WERI-Rb-1 (cell line): ENCODE data around the gene FRK.
"Not testable (repeated sequence)": the region's sequence is repeated elsewhere in the genome, so short reads cannot be mapped to it uniquely, and the experiment has no call there.

ENCODE experiments used
- DNase-seq: peaks from one replicate; pipeline ENCODE4 v3.0.0-alpha.2; 2020
- H3K27ac ChIP-seq: fragments of 250-450 bp; sonication (Bioruptor Pico); 2 replicates; pipeline ENCODE4 v1.5.1; 2020; ENCODE audit warnings: mild to moderate bottlenecking, moderate library complexity
- H3K27me3 ChIP-seq: fragments of 250-450 bp; sonication (Bioruptor Pico); 2 replicates; pipeline ENCODE4 v1.5.1; 2021; ENCODE audit warnings: mild to moderate bottlenecking, low read depth, moderate library complexity; ENCODE audit not compliant: insufficient read depth, severe bottlenecking
- H3K36me3 ChIP-seq: fragments of 250-450 bp; sonication (Bioruptor Pico); 2 replicates; pipeline ENCODE4 v1.5.1; 2020; ENCODE audit warnings: mild to moderate bottlenecking, moderate library complexity
- H3K4me3 ChIP-seq: 2 replicates; pipeline ENCODE4 v1.5.1; 2011; ENCODE audit warnings: low read depth, mild to moderate bottlenecking, control low read depth, low read length
- H3K9me3 ChIP-seq: fragments of 250-450 bp; sonication (Bioruptor Pico); 2 replicates; pipeline ENCODE4 v1.5.1; 2021; ENCODE audit warnings: mild to moderate bottlenecking, moderate library complexity; ENCODE audit not compliant: severe bottlenecking
- TF ChIP-seq, protein P1 (sequence below): IDR thresholded peaks from 2 replicates; pipeline ENCODE4 v1.5.1; 2011; ENCODE audit warnings: low read depth, mild to moderate bottlenecking, control low read depth, inconsistent platforms, low read length

Gene FRK

DNA sequence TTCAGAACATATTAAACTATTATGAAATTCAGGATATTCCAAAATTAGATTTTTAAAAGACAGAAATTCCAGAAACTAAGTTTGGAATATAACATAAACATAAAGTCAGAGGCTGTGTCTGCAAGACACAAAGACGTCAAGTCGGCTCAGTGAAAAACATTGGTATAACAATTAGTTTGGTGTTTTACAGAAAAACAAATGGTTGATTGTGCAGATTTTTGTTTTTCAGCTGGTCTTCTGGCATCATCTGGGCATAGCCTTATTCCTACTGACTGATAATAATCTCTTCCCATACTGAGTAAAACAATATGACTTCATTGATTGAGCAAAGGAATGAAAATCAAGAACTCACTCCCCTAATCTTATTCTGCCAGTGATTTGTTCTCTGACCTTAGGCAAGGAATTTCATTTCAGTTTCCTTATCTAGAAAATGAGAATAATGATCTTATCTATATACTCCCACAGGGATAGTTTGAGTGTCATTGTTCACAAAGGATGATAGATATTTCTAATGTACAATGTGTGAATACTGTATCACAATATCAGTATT is 84.3 kb downstream of the FRK start:
- Histone ChIP-seq H3K4me3 (no peak overlapping the region), H3K9me3 (no peaks in the 10 kb centered on the region), H3K36me3 (no peaks in the 10 kb centered on the region), H3K27ac (no peak overlapping the region), H3K27me3 (no peaks in the 10 kb centered on the region)
- TF ChIP-seq, protein P1, sequence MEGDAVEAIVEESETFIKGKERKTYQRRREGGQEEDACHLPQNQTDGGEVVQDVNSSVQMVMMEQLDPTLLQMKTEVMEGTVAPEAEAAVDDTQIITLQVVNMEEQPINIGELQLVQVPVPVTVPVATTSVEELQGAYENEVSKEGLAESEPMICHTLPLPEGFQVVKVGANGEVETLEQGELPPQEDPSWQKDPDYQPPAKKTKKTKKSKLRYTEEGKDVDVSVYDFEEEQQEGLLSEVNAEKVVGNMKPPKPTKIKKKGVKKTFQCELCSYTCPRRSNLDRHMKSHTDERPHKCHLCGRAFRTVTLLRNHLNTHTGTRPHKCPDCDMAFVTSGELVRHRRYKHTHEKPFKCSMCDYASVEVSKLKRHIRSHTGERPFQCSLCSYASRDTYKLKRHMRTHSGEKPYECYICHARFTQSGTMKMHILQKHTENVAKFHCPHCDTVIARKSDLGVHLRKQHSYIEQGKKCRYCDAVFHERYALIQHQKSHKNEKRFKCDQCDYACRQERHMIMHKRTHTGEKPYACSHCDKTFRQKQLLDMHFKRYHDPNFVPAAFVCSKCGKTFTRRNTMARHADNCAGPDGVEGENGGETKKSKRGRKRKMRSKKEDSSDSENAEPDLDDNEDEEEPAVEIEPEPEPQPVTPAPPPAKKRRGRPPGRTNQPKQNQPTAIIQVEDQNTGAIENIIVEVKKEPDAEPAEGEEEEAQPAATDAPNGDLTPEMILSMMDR, result no peak
- DNase-seq, result no peak

DNA sequence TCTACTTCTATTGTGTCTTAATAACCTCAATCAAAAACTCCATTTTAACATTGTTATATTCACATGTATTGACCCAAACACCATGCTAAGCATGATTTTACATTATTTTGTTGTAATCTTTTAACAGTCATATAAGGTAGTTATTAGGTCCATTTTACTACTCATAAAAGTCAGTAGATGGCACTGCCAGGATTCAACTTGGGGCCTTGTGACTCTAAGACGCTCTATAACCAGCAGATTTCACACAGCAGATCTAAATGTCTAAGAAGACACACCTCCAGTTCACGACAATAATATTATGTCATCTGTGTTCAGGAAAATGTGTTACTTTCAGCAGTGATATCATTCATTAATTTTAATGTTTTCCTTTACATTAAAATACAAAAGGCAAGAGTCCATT is 88.0 kb downstream of the FRK start:
- DNase-seq, result no peak
- TF ChIP-seq, protein P1, result no peak
- no peak overlapping the region for H3K27ac ChIP-seq

DNA sequence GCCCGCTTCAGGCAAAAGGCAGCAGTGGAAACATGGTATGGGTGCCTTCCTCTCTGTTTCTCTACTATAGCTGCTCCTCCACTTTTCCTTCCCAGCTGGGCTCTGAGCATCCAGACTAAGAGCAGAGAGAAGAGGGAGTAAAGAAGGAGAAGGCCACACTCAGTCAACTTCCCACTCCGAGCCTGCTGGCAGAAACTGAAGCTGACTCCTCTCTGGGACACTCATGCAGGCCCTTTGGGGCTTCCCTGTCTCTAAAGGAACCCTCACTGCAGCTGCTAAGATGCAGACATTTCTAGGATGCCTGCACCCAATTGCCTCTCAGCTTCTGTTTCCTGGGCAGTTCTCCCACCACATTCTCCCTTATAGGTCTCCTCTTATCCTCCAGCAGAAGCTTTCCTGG is 88.9 kb downstream of the FRK start:
- TF ChIP-seq, protein P1, result no peak
- H3K27ac ChIP-seq, result no peak overlapping the region
- no peak overlapping the region for H3K4me3 ChIP-seq
- DNase-seq, result no peak
- H3K36me3 ChIP-seq, result no peaks in the 10 kb centered on the region
- H3K27me3 ChIP-seq, result no peaks in the 10 kb centered on the region
- no peaks in the 10 kb centered on the region for H3K9me3 ChIP-seq

More for the DNA sequence above, 88.0 kb downstream of the FRK start:
- H3K27me3 ChIP-seq, result no peaks in the 10 kb centered on the region
- no peaks in the 10 kb centered on the region for H3K36me3 ChIP-seq
- H3K9me3 ChIP-seq, result no peaks in the 10 kb centered on the region
- H3K4me3 ChIP-seq, result no peak overlapping the region

DNA sequence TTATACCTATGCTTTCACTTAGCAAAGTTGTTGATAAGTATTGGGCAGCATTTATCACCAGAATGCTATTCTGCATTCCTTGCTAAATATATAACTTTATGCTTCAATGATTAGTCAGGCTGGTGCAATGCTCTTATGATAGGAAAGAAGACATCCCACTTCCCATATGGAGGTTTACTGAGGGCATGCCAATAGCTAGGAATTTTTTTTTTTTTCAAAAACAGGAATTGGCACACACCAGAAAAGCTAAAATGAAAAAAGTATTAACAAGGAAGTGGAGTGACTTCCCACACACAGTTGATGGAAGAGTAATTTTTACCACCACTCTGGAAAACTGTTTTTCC is 90.8 kb downstream of the FRK start:
- TF ChIP-seq, protein P1, result no peak
- Histone ChIP-seq H3K4me3 (no peak overlapping the region), H3K27me3 (no peaks in the 10 kb centered on the region), H3K27ac (no peak overlapping the region), H3K36me3 (no peaks in the 10 kb centered on the region), H3K9me3 (no peaks in the 10 kb centered on the region)
- no peak for DNase-seq

DNA sequence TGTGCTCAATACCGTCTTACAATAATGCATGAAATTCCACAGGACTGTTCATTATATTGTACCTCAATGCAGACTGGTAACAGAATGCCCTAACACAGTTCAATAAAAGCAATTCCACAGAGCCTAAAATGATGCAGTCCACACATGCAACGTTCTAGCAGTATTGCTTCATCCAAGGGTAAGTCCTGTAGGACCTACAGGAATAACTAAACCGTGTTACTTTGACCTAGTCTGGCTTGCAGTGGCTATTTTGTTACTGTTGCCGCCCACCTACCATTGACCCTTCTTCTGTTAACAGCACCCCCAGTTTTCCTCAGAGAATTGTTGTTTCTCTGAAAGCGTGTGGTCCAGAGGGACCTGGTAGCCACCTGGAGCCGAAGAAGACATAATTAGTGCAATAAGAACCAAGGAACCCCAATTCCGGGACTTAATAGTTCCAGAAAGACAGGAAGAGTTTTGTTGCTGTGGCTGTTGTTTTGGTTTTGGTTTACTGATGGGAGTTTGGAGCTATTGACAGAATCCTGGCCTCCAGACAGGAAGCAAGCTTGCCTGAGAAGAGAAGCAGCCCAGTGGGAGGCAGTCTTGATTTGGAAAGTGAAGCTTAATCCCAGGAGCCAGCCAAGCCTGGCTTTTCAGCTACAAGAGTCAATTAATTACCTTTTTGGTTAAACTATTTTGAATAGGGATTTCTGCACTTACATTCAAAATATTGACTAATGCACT is 91.3 kb downstream of the FRK start:
- DNase-seq, result peak; percentile 7
- TF ChIP-seq, protein P1, result 0 out of 2 replicates have a peak, but pooled peaks have one; percentile 5
- no peaks in the 10 kb centered on the region for H3K9me3 ChIP-seq
- no peak overlapping the region for H3K4me3 ChIP-seq
- H3K27ac ChIP-seq, result no peak overlapping the region
- H3K36me3 ChIP-seq, result no peaks in the 10 kb centered on the region
- H3K27me3 ChIP-seq, result no peaks in the 10 kb centered on the region

DNA sequence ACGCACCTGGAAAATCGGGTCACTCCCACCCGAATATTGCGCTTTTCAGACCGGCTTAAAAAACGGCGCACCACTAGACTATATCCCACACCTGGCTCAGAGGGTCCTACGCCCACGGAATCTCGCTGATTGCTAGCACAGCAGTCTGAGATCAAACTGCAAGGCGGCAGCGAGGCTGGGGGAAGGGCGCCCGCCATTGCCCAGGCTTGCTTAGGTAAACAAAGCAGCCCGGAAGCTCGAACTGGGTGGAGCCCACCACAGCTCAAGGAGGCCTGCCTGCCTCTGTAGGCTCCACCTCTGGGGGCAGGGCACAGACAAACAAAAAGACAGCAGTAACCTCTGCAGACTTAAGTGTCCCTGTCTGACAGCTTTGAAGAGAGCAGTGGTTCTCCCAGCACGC is 100.4 kb downstream of the FRK start:
- not testable (repeated sequence) for DNase-seq, H3K36me3 ChIP-seq, H3K4me3 ChIP-seq, H3K27ac ChIP-seq, H3K27me3 ChIP-seq, H3K9me3 ChIP-seq
